Parietal lobe (tissue), 1 donor: ENCODE data around the gene TEX22. TPM values are rescaled to one million over a fixed set of nuclear protein-coding genes. Genes with fewer than 3 reads are reported as not detected.

Experiments
- total RNA-seq: library from RNA; depleted of rRNA; stranded (reverse); fragments of >200 nt; gene quantifications from one replicate; pipeline ENCODE4 v1.2.3, GENCODE V29; 2014

TEX22 gene, protein sequence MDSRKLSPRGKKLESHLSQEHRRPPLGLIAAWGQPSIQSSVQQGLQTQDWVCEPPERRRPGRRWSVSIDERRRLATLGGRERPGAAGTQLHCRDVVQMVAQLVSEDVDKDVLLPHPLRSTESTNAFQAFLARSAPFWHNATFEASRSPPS
- total RNA-seq: 0.94 TPM

DNA sequence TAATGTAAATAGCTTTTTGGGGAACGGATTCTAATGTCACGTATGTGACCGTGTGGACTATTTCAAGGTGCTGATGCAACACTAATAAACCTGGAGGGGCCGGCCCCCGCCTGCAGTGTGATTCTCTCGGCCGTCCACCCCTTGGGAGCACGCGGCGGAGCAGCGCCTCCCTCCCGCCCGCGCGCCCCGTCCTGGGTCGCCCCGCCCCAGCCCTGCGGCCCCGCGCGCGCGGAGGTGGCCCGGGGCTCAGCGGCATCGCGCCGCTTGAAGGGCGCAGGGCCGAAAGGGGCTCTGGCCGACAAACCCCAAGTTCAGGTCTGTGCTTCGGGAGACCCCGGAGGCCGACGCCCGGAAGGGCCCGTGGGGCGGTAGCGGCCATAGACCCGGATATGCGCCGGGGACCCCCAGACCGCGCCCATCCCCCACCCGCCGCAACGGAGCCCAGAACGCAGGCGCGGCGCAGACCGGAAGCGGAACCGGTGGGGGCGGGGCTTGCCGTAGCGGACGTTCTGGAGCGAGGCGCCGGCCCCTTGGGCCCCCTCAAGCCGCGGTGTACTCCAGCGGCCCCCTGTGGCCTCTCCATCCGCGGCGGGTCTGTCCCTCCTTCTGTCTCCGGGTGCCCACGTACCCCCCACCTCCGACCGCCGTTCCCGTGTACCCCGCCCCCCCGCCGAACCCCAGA, at the start of gene TEX22:
Gene TEX22 (plus strand): TSS at position 495 of the 682 bp plus-strand sequence. CDS start 803 bp downstream, outside the sequence.

DNA sequence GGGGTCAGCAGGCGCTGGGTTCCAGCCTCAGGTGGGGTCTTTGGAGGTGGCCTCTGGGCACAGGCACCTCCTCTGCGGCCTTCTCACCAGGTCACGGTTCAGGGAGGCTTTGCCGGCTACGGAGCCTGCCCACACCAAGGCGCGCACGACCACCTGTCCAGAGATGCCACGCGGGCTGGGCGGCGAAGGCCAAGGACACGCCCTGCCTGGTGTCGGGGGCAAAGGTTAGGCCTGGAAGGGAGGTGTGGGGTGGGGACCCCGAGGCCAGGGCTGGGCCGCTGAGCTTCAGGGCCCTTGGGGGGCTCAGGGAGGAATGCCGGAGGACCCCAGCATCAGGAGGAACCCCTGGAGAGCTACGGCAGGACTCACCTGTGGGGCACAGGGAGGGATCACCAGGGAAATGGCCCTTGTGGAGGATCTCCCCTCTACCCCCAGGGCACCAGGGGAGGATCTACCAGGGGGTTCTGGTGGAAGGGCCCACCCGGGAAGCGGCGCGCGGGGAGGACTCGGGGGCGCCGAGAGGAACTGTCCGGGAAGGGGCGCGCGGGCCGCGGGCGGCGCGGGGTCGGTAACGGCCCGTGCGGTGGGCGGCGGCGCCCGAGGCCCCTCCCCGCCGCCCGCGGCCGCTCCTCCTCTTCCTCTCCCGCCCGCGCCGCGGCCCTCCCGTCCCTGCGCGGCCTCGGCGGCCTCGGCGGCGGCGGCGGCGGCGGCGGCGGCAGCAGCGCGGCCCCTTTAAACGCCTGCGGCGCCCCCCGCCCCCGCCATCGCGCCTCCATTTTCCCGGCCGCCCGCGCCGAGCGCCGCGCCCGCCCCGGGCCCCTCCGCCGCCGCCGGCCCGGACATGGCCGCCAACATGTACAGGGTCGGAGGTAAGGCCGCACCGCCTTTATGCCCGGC, 21.1 kb downstream of the TEX22 start, which contains the start of gene MTA1:
Gene MTA1 (plus strand): TSS at position 633 of the 897 bp plus-strand sequence. CDS start 209 bp downstream, at position 842.

Other genes starting within 250 kb of the TEX22 start
- gene JAG2, start 229.8 kb upstream of the TEX22 start, total RNA-seq: 31.3 TPM
- 24.1 TPM for gene NUDT14, start 217.2 kb upstream of the TEX22 start, total RNA-seq
- 49.5 TPM for gene BTBD6, start 150.0 kb upstream of the TEX22 start, total RNA-seq
- gene BRF1, start 97.5 kb upstream of the TEX22 start, total RNA-seq: 129 TPM
- gene PACS2, start 83.8 kb upstream of the TEX22 start, total RNA-seq: 168 TPM
- 97.7 TPM for gene MTA1, start 21.3 kb downstream of the TEX22 start, total RNA-seq
- gene CRIP2, start 76.3 kb downstream of the TEX22 start, total RNA-seq: 104 TPM
- gene CRIP1, start 88.3 kb downstream of the TEX22 start, total RNA-seq: 1.6 TPM
- gene TEDC1, start 92.7 kb downstream of the TEX22 start, total RNA-seq: 9.1 TPM
- gene TMEM121, start 128.0 kb downstream of the TEX22 start, total RNA-seq: 22.2 TPM